HG03521 (cell line): Measurements from ENCODE around the gene MCRIP2.
"Not testable (repeated sequence)": the region's sequence is repeated elsewhere in the genome, so short reads cannot be mapped to it uniquely, and the experiment has no call there.

Experiments
- ATAC-seq: cut with Tn5 transposase; IDR thresholded peaks from one replicate; pipeline ENCODE4 v1.9.1; 2021; ENCODE audit warnings: mild to moderate bottlenecking, moderate library complexity; ENCODE audit not compliant: unreplicated experiment

Gene MCRIP2

DNA sequence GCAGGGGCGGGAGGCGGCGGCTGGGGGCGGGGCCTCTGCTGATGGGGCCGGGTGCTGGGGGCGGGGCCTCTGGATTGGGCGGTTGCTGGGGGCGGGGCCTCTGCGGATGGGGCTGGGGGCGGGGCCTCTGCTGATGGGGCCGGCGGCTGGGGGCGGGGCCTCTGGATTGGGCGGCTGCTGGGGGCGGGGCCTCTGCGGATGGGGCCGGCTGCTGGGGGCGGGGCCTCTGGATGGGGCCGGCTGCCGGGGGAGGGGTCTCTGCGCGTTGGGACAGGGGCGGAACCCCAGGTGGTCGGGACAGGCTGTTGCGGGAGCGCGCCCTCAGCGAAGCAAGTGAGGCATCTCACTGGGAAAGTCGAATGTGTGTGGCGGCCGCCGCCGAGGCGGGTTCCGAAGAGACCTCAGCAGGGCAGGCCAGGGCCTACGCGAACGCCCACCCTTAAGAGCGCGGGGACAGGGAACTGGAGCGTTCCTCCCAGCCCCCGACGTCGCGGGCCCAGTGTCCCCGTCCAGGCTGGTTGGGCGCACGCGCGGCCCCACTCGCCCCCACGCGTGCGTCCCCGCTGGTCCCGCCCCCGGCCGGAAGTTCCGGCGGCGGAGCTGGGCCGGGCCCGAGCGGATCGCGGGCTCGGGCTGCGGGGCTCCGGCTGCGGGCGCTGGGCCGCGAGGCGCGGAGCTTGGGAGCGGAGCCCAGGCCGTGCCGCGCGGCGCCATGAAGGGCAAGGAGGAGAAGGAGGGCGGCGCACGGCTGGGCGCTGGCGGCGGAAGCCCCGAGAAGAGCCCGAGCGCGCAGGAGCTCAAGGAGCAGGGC is 38.4 kb downstream of the MCRIP2 start, which contains the start of gene STUB1:
Gene STUB1 (plus strand): TSS at position 597 of the 811 bp plus-strand sequence. CDS start 116 bp downstream, at position 713.
- peak; percentile 38 for ATAC-seq

DNA sequence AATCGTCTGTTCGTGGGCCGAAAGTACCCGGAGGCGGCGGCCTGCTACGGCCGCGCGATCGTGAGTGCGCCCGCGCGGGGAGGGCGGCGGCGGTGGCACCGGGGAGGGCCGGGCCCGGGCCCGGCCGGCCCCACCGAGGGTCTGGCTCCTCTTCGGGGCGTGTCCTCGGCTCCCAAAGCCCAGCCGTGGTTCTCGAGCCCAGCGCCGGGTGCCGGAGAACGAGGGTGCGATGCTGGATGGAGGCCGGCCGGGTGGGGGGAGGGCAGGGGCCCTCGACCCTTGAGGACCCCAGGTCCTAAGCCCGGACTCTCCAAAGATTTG is 39.0 kb downstream of the MCRIP2 start:
- ATAC-seq: no peak

DNA sequence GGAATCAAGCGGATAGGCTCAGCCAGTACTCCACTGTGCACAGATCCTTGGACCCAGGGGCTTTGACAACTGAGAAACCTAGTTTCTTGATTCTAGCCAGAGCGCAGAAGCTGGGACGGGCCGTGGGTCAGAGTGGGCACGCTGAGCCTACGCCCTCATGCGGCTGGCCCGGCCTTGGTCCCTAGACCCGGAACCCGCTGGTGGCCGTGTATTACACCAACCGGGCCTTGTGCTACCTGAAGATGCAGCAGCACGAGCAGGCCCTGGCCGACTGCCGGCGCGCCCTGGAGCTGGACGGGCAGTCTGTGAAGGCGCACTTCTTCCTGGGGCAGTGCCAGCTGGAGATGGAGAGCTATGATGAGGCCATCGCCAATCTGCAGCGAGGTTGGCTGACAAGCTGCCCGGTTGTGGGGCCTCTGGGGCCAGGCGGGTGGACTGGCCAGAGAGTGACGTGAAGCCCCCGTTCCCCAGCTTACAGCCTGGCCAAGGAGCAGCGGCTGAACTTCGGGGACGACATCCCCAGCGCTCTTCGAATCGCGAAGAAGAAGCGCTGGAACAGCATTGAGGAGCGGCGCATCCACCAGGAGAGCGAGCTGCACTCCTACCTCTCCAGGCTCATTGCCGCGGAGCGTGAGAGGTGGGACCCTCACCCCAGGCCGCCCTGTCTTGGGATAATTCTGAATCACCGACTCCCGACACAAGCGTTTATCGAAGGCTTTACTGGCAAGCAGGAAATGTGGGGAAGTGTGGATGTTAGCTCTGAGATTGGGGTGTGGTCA is 39.5 kb downstream of the MCRIP2 start:
- ATAC-seq: no peak

DNA sequence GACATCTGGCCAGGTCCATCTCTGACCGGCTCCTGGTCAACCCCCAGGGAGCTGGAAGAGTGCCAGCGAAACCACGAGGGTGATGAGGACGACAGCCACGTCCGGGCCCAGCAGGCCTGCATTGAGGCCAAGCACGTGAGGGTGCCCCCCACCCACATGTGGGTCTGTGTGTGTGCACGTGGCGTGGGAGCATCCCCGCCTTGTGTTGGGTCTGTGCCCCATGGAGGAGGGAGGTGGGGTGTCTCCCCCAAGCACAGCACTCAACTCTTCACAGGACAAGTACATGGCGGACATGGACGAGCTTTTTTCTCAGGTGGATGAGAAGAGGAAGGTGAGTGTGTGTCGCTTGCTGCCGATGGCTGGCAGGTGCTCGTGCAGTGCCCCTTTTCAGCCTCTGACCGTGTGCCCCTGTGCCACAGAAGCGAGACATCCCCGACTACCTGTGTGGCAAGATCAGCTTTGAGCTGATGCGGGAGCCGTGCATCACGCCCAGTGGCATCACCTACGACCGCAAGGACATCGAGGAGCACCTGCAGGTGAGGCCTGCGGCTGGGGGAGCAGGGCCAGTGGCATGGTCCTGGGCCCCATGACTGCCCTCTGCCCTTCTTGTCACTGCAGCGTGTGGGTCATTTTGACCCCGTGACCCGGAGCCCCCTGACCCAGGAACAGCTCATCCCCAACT is 40.3 kb downstream of the MCRIP2 start:
- ATAC-seq: no peak

DNA sequence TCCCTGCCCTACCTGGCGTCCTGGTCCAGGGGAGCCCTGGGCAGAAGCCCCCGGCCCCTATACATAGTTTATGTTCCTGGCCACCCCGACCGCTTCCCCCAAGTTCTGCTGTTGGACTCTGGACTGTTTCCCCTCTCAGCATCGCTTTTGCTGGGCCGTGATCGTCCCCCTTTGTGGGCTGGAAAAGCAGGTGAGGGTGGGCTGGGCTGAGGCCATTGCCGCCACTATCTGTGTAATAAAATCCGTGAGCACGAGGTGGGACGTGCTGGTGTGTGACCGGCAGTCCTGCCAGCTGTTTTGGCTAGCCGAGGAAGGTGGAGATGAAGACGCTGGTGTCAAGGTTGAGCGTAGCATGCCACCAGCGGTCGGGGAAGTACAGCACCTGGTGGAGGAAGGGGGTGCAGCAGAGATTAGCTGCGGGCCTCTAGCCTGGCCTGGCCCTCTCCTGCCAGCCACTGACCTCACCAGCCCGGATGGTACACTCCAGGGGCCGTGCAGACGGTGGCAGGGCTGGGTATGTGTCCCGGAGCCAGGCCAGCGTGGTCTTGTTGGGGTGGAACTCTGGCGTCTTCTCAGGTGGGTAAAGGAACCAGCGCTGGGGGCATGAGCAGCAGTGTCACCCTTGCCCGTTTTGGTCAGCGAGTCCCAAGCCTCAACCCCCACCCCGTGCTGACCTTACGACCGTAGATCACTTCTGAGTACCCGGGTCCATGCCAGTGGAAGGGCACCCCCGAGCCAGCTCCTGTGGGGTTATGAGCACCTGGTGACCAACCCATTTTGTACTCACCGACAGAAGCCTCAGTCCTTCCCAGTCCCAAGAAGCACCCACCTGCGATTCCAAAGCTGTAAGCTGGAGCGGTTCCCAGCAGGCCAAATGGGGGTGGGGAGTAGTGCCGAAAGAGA is 41.1 kb downstream of the MCRIP2 start:
- ATAC-seq: no peak

DNA sequence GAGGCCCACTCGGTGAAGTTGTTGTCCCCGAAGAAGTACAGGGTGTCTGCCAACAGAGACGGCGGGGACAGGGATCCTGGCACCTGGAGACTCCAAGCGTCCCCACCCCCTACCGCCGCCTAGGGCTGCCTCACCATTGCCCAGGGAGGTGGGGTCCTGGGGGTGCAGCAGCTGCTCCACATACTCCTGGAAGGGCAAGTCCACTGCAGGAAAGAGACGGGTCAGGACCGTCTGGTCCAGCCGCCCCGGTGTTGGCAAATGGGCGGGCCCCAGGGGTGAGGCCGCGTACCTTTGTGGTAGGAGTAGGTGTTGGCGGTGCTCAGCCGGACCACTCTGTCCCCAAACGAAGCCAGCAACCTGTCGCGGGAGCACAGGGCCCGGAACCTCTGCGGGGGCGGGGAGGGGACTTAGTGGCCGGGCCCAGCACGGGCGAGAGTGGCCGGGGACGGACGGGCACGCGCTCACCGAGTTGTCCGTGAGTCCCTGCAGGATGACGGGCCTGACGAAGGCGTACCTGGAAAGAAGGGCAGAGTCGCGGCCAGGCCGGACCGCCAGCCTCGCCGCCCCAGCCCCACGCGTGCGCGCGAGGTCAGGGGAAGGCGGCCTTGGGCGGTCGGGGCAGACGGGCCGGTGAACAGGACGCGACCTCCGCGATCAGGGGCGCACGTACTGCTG is 41.9 kb downstream of the MCRIP2 start:
- no peak for ATAC-seq

DNA sequence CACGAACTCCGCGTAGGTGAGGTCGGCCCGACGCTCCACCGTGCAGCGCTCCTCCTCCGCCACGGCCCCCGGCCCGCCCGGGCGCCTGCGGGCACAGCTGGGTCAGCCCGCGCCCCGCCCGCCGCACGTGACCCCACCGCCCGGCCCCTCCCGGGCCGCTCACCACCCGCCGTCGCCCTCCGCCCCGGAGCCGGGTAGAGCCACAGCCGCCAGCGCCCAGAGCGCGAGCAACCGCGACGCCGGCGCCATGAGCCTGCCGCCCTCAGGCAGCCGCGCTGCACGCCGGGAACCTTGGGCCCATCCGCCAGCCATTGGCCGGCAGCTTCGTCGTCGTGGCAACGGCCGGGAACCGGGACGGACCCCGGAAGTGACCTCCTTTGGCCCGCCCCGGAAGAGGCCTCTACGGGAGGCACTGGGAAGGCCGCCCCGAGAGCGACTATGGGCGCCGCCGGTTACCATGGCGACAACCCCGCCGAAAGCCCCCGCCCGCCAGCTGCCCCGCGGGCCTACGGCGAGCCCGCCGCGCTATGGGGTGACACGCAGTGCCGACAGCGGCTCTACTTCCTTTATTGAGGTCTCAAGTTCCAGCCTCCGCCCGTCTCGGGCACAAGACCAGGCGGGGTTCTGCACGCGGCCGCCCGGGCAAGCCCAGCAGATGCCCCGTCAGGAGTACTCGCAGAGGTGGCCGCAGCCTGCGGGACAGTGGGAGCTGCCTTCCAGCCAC is 42.6 kb downstream of the MCRIP2 start, which contains the start of gene JMJD8:
Gene JMJD8 (minus strand): TSS at position 264 of the 724 bp plus-strand sequence. CDS start 15 bp downstream, at position 249.
- ATAC-seq: peak; percentile 63

DNA sequence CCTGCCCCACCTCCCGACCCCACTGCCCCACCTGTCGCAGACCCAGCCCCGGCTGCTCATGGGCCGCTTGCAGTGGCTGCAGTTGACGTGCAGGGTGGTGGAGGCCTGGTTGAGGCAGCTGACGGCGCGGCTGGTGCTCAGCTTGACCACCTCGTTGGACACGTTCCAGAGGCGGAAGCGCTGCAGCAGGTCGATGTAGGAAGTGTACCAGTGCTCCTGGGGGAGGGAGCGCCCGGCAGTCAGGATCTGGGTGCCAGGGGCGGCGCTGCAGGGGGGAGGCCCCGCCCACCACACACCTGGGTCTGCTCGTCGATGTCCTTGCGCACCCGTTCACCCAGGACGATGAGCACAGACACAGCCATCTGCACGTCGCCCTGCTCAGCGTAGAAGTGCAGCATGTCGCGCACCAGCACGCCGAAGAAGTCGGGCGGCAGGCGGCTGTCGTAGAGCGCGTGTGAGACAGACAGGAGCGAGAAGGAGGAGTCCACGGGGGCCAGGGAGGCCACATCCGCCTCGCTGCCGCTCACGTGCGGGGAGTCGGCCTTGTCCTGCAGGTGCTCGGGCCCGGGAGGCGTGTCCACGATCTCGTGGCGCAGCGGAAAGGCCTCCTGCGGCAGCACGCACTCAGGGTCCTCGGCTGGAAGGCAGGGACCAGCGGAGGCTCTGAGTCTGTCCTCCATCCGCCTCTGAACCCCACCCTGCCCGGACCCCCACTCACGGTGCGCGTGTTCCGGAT is 43.5 kb downstream of the MCRIP2 start:
- ATAC-seq: no peak

DNA sequence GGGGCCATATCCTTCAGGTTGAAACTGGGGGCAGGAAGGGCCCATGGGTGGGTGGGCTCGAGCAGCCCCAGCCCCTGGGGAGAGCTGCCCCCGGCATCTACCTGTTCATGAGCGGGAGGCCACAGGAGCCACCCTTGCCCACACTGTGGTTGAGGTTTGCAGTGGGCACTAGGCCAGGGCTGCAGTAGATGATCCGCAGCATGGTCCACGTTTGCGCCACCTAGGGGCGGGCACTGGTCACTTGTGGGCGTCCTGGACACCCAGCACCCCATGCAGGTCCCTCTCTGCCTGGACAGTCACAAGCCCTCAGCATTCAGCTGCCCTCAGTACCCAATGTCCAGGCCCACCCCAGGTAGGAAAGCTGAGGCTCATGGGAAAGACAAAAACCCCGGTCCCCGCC is 44.3 kb downstream of the MCRIP2 start:
- no peak for ATAC-seq

DNA sequence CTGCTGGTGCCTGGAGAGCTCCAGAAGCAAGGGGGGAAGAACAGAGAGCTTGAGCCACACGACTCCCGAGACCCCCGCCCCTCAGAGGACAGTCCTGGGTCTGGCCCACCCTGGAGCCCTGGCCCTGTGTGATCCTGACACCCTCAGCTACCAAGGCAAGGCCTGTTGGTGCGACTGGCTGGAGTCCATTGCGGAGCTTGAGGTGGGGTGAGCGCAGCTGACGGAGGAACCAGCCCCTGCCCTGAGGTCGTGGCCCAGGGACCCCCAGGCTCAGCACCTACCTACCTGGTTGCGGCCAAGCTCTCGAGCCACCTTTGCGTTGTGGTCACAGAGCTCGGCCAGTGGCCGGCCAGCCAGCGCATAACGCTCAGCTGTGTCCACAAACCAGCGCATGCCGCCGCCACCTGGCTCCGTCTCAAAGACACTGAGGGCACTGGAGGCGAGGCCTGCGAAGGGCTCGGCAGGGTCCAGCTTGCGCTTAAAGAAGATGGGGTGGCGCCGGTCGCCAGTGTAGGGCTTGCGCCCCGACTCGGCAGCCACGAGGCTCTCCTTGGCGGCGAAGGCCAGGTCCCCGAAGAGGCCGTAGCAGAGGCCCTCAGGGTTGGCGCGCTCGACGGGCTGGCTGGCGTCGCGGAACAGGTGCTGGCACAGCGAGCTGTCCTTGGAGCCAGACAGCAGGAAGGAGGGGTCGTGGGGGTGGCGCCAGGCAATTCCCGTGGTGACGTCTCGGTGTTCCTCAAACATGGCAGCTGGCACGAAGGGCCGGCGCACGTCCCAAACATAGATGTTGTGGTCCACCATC is 45.0 kb downstream of the MCRIP2 start:
- no peak for ATAC-seq

DNA sequence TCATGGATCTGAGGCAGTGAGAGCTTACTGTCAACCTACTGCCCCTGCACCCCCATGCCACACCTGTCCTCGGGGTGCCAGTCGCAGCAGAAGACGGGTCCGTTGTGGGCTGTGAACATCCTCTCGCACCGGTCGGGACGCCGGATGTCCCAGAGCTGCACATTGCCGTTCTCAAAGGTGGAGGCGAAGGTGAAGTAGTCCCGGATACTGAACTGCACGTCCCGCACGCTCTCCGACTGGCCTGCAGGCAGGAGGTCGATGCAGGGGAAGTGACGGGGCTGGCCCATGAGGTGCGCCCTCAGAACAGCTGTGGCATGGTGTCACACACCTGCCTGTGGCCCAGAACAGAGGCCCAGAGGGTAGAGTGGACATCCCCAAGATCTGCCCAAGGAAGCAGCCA is 45.9 kb downstream of the MCRIP2 start:
- ATAC-seq: no peak

DNA sequence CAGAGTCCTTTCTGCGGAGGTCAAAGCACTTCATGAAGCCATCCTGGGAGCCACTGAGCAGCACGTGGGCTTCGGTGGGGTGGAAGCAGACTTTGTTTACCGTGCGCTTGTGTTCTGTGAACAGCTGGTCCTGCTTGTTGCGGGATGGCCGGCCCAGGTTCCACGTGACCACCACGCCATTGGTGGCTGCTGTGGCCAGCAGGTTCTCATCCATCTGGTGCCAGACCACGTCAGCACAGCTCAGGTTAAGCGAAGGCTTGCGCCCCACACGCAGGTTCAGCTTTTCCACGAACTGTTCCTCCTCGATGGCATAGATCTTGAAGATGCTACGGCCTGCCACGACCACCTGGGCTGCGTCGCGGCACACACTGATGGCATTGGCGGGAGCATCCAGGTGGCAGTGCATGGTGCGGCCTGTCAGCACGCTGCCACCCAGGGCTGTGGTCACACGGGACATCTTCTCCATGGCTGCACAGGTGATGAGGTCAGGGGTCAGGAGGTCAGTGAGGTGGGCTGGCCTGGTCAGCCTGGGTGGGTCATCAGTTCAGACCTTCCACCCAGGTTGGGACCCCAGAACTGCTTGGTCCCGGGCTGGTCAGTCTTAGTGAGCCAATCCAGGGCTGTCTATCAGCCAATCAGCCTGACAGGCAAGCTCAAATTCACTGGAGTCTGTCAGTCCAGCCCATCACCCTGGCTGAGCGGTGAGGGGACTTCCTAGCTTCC is 47.7 kb downstream of the MCRIP2 start:
- ATAC-seq: no peak

DNA sequence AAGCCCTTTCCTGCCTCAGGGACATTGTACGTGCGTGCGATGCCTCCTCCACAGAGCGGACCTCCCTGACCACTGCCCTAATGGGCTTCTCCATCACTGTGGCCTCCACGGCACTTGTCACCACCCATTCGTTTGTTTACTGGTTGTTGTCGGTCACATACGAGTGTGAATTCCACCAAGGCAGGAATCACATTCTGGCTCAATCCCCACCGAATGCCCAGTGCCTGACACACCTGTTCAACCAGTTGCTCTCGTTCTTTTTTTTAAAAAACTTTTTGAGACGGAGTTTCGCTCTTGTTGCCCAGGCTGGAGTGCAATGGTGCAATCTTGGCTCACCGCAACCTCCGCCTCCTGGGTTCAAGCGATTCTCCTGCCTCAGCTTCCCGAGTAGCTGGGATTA is 49.6 kb downstream of the MCRIP2 start:
- ATAC-seq: not testable (repeated sequence)

DNA sequence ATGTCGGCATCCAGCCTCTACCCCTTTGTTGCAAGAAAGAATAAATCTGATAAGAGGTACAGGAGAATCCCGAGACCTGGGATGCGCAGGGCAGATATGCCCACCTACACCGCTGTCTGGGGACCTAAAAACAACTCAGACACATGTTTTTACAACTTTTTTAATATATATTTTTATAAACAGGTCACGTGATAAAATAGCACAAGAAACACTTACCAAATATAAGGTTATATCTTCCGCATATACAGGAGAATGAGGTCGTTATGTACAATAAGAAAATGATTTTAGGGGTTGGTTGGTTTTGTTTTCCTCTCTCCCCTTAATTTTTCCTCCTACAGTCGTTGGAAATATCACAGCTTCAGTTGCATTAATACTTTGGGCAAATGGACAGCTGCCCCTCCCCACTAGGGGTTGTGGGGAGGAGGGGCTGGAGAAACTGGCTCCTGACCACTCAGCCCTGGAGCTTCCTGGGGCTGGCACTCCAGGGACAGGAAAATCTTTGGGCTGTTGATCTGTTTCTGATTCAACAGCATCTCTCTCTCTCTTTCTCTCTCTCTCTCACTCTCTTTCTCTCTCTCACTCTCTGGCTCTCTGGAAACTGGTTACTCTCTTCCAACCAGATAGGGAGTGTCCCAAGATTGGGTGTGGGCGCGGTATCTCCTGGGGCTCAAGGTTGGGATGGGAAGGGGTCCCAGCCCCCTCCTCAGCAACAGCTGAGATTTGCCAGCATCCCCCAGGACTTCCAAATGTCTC is 50.9 kb downstream of the MCRIP2 start:
- ATAC-seq: no peak

DNA sequence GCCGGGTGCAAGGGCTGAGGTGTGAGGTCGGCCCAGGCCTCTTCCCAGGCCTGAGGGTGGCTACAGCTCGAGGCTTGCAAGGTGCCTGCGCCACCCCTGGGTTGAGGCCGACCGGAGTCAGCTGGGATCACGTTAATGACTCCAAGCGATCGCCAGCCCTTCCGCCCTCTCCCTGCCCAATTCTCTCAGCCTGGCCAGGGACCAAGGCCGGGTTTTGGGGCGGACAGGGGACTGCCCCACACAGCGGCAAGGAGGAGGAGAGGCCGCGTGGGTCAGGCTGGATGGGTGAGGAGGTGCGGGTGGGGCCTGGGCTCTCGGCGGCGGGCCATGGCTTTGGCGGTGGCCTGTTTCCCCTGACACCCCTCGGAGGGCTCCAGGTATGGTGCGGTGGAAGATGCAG is 51.7 kb downstream of the MCRIP2 start:
- no peak for ATAC-seq

DNA sequence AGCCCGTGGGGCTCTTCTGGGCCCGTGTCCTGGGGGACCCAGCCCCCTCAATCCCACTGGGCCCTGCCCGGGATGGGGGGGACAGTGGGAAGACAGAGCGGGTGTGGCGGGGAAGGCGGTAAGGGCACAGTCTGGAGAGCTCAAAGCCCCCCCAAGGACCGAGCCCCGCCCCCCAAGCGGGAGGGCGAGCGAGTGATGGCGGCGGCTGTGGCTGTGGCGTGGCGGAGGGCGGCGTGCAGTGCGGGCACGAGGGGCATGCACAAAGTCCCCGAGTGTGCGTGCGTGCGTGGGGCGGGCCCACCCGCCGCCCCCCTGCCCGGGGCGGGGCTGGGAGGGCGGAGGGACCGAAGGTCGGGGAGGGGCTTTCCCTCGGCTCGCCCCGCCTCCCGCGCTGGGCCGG is 52.1 kb downstream of the MCRIP2 start:
- no peak for ATAC-seq
